Fibroblast of lung (primary cell): Measurements from ENCODE around the gene ALOXE3. TPM values are rescaled to one million over a fixed set of nuclear protein-coding genes. Genes with fewer than 3 reads are reported as not detected.

ENCODE experiments used
- DNase-seq, 2 donors: peaks; one replicate each; pipeline versions ENCODE4 v3.0.0 to v3.0.0-alpha.2; 2010; ENCODE audit warnings: low read depth in 2 of 2
- H2AFZ ChIP-seq: 2 replicates; pipeline ENCODE4 v1.5.1; 2012; ENCODE audit warnings: low read length, control low read depth, inconsistent platforms
- H3K27ac ChIP-seq: 2 replicates; pipeline ENCODE4 v1.5.1; 2011; ENCODE audit warnings: low read length, control low read depth; ENCODE audit not compliant: insufficient read depth
- H3K27me3 ChIP-seq: 2 replicates; pipeline ENCODE4 v1.5.1; 2011; ENCODE audit warnings: mild to moderate bottlenecking, low read length; ENCODE audit not compliant: control insufficient read depth, insufficient read depth
- H3K36me3 ChIP-seq: 2 replicates; pipeline ENCODE4 v1.5.1; 2011; ENCODE audit warnings: low read length; ENCODE audit not compliant: control insufficient read depth, insufficient read depth
- H3K4me1 ChIP-seq: 2 replicates; pipeline ENCODE4 v1.5.1; 2011; ENCODE audit warnings: low read length; ENCODE audit not compliant: control insufficient read depth, insufficient read depth; ENCODE audit errors: extremely low read depth
- H3K4me2 ChIP-seq: 2 replicates; pipeline ENCODE4 v1.5.1; 2011; ENCODE audit warnings: low read length, control low read depth; ENCODE audit not compliant: insufficient read depth; ENCODE audit errors: extremely low read depth
- H3K4me3 ChIP-seq, 4 experiments: fragments of 200-600 bp in 1 of 4; sonication (generic) in 1 of 4; replicated peaks in 1 of 4; 2 replicates each; pipeline ENCODE4 v1.5.1; 2011 to 2016; ENCODE audit warnings: low read length in 4 of 4, low read depth in 3 of 4, mild to moderate bottlenecking in 3 of 4, control low read depth in 2 of 4, inconsistent platforms in 1 of 4, mixed read lengths in 1 of 4; ENCODE audit not compliant: insufficient read depth in 1 of 4; ENCODE audit errors: control extremely low read depth in 1 of 4
- H3K79me2 ChIP-seq: 2 replicates; pipeline ENCODE4 v1.5.1; 2012; ENCODE audit warnings: mild to moderate bottlenecking, low read length, inconsistent platforms; ENCODE audit not compliant: control insufficient read depth, insufficient read depth
- H3K9ac ChIP-seq: 2 replicates; pipeline ENCODE4 v1.5.1; 2011; ENCODE audit warnings: mild to moderate bottlenecking, low read length, control low read depth; ENCODE audit not compliant: insufficient read depth
- H3K9me3 ChIP-seq: 2 replicates; pipeline ENCODE4 v1.5.1; 2012; ENCODE audit warnings: low read depth, low read length; ENCODE audit not compliant: control insufficient read depth, insufficient read depth
- H4K20me1 ChIP-seq: 2 replicates; pipeline ENCODE4 v1.5.1; 2011; ENCODE audit warnings: low read length; ENCODE audit not compliant: control insufficient read depth, insufficient read depth; ENCODE audit errors: extremely low read depth
- EZH2 ChIP-seq: IDR thresholded peaks from 2 replicates; pipeline ENCODE4 v1.5.1; 2012; ENCODE audit warnings: low read length, control low read depth, mild to moderate bottlenecking; ENCODE audit errors: missing control alignments
- polyA plus RNA-seq, 2 donors: library from polyadenylated mRNA; depleted of rRNA in 1 of 2; stranded (reverse) in 1 of 2; unstranded in 1 of 2; fragments of >200 nt; gene quantifications; 2 replicates each; pipeline ENCODE4 v1.2.1, GENCODE V29; 2011 to 2012; ENCODE audit warnings: missing spikeins in 1 of 2
- total RNA-seq: library from RNA; depleted of rRNA; stranded (reverse); fragments of >200 nt; gene quantifications from 2 replicates; pipeline ENCODE4 v1.2.1, GENCODE V29; 2014
- TF ChIP-seq, protein P1 (sequence below), 2 donors: IDR thresholded peaks in 1 of 2; conservative IDR thresholded peaks in 1 of 2; 1 replicate in 1 of 2; 2 replicates in 1 of 2; pipeline ENCODE4 v1.5.1; 2011 to 2012; ENCODE audit warnings: low read length in 2 of 2, control low read depth in 1 of 2, inconsistent platforms in 1 of 2, low read depth in 1 of 2, mild to moderate bottlenecking in 1 of 2

ALOXE3 gene
- total and polyA plus RNA-seq, 2 donors (not counting 1 experiment from before 2014, with no cell fraction given) = 0.01 TPM; not detected in 1

- peak in 1 of 2 donors; percentile 66 for DNase-seq
- H3K27ac ChIP-seq = peak overlapping the region; percentile 88
These were observed 36.4 kb upstream of the ALOXE3 start for GRCh38 chr17:8154608-8155155.

DNA sequence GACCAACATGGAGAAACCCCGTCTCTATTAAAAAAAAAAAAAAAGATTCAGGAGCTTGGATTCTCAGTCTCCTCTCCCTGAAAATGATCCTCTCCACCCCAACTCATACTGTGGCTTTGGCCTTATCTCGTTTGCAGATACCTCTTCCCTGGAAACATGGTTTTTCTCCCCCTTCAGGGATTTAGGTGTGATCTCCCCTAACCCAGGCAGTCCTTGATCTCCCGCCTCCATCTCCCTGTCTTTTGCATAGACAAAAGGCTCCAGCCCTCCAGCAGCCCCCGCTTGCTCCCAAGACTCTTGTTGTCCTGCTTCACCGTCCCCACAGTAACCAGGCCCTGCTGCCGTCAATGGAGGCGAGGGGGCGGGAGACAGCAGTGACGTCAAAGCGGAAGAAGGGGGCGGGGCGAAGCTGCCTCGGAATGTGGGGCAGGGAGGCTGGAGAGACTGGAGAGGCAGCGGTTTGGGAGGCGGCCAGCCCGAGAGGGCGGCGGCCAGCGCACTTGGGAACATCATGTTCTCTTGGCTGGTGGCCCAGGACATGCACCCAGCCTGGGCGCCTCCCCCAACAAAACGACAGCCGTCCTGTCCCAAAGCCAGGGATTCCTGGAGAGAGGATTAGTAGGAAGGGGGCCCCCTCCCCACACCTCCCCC lies 35.8 kb upstream of the ALOXE3 start:
- DNase-seq = peak; percentile 98 to 100
- H3K79me2 ChIP-seq = peaks cover 2% of the 10 kb centered on the region
- TF ChIP-seq, protein P1, sequence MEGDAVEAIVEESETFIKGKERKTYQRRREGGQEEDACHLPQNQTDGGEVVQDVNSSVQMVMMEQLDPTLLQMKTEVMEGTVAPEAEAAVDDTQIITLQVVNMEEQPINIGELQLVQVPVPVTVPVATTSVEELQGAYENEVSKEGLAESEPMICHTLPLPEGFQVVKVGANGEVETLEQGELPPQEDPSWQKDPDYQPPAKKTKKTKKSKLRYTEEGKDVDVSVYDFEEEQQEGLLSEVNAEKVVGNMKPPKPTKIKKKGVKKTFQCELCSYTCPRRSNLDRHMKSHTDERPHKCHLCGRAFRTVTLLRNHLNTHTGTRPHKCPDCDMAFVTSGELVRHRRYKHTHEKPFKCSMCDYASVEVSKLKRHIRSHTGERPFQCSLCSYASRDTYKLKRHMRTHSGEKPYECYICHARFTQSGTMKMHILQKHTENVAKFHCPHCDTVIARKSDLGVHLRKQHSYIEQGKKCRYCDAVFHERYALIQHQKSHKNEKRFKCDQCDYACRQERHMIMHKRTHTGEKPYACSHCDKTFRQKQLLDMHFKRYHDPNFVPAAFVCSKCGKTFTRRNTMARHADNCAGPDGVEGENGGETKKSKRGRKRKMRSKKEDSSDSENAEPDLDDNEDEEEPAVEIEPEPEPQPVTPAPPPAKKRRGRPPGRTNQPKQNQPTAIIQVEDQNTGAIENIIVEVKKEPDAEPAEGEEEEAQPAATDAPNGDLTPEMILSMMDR (conservative IDR thresholded peaks at IDR 0.05 in 1 of 2, IDR thresholded peaks at IDR 0.05 in 1 of 2; ENCODE audit: low read depth in 1 of 2, low read length in 2 of 2) = no peak
- no peak for TF ChIP-seq EZH2
- H3K27ac ChIP-seq = peak overlapping the region; percentile 88
- H3K27me3 ChIP-seq = no peaks in the 10 kb centered on the region
- no peak overlapping the region for H3K4me2 ChIP-seq
- H4K20me1 ChIP-seq = no peaks in the 10 kb centered on the region
- H3K4me3 ChIP-seq = peak overlapping the region in 2 of 4 experiments; percentile 77 to 88
- H3K4me1 ChIP-seq = peaks cover 29% of the 10 kb centered on the region
- H3K36me3 ChIP-seq = peaks cover 9% of the 10 kb centered on the region
- H2AFZ ChIP-seq = no peak overlapping the region
- peak overlapping the region; percentile 39 for H3K9ac ChIP-seq
- no peaks in the 10 kb centered on the region for H3K9me3 ChIP-seq

More at GRCh38 chr17:8154608-8155155, 36.4 kb upstream of the ALOXE3 start:
- H3K9ac ChIP-seq = peak overlapping the region; percentile 45
- no peaks in the 10 kb centered on the region for H3K27me3 ChIP-seq
- TF ChIP-seq, protein P1 (conservative IDR thresholded peaks at IDR 0.05 in 1 of 2, IDR thresholded peaks at IDR 0.05 in 1 of 2; ENCODE audit: low read depth in 1 of 2, low read length in 2 of 2) = no peak
- TF ChIP-seq EZH2 = no peak
- H3K36me3 ChIP-seq = peaks cover 8% of the 10 kb centered on the region
- no peak overlapping the region for H2AFZ ChIP-seq
- H3K4me2 ChIP-seq = peak overlapping the region; percentile 93
- no peaks in the 10 kb centered on the region for H4K20me1 ChIP-seq
- H3K4me1 ChIP-seq = peaks cover 29% of the 10 kb centered on the region
- no peaks in the 10 kb centered on the region for H3K9me3 ChIP-seq
- peaks cover 2% of the 10 kb centered on the region for H3K79me2 ChIP-seq
- peak overlapping the region in 3 of 4 experiments; percentile 2 to 88 (median 77) for H3K4me3 ChIP-seq

DNA sequence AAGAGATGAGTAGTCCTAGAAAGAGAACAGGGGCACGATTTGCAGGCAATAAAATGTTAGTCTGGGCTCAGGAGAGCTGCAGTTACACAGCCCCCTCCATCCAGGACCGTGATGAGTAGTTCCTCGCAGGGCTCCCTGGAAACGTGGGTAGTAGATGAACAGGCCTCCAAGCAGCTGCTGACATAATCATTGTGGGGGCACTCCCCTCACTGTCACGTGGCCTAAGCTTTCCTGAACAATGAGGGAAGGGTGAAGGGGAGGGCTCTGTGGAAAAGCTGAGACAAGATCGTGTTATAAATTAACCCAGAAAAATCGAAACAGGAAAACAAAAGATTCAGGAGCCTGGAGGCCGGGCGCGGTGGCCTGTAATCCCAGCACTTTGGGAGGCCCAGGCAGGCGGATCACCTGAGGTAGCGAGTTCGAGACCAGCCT lies 35.2 kb upstream of the ALOXE3 start:
- Histone ChIP-seq H3K36me3 (peaks cover 9% of the 10 kb centered on the region), H4K20me1 (no peaks in the 10 kb centered on the region), H3K4me2 (no peak overlapping the region), H3K27me3 (no peaks in the 10 kb centered on the region), H3K4me3 (peak overlapping the region in 2 of 4 experiments; percentile 42 to 47), H3K27ac (peak overlapping the region; percentile 88), H3K79me2 (peaks cover 2% of the 10 kb centered on the region), H3K9me3 (no peaks in the 10 kb centered on the region), H2AFZ (no peak overlapping the region), H3K9ac (peak overlapping the region; percentile 39), H3K4me1 (peaks cover 29% of the 10 kb centered on the region)
- TF ChIP-seq EZH2 = no peak
- TF ChIP-seq, protein P1 (conservative IDR thresholded peaks at IDR 0.05 in 1 of 2, IDR thresholded peaks at IDR 0.05 in 1 of 2; ENCODE audit: low read depth in 1 of 2, low read length in 2 of 2) = no peak
- DNase-seq = peak; percentile 98
